Panc1 (cell line): ENCODE data around the gene KRTAP8-1.

Experiments
- SIN3A ChIP-seq: IDR thresholded peaks from 2 replicates; pipeline ENCODE4 v1.6.1; 2012; ENCODE audit warnings: low read depth, mild to moderate bottlenecking, low read length, moderate library complexity, borderline replicate concordance; ENCODE audit not compliant: insufficient read depth
- TF ChIP-seq, protein P1 (sequence below): fragments of 450-650 bp; IDR thresholded peaks from 2 replicates; pipeline ENCODE4 v1.5.1; 2017; ENCODE audit warnings: mild to moderate bottlenecking

DNA sequence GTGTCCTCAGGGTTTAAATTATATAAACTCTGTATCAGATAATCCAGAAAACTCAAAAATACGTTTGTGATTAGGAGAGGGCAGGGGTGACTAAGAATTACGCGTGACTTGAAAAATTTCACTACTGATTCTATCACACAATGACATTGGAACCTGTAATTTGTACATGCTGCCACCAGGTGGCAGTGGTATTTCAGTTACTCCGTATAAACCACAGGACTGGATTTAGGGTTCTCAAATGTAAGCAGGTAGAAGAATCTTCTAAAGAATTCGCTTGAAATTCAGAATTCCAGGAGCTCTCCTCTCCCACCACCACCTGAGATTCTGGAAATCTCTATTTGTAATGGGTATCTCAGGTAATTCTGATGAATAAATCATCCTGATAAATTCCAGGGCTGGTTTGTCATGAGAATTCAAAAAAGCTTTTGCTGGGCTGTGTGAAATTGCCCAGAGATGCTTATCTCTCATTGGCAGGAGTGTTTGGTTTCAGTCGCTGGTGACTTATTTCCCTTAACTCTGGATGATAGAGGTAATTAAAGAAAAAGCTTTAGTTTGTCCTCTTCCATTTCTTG lies 18.2 kb upstream of the KRTAP8-1 start:
- TF ChIP-seq, protein P1, sequence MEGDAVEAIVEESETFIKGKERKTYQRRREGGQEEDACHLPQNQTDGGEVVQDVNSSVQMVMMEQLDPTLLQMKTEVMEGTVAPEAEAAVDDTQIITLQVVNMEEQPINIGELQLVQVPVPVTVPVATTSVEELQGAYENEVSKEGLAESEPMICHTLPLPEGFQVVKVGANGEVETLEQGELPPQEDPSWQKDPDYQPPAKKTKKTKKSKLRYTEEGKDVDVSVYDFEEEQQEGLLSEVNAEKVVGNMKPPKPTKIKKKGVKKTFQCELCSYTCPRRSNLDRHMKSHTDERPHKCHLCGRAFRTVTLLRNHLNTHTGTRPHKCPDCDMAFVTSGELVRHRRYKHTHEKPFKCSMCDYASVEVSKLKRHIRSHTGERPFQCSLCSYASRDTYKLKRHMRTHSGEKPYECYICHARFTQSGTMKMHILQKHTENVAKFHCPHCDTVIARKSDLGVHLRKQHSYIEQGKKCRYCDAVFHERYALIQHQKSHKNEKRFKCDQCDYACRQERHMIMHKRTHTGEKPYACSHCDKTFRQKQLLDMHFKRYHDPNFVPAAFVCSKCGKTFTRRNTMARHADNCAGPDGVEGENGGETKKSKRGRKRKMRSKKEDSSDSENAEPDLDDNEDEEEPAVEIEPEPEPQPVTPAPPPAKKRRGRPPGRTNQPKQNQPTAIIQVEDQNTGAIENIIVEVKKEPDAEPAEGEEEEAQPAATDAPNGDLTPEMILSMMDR: peak; percentile 63
- no peak for TF ChIP-seq SIN3A
